Measurements from ENCODE around the gene RGS14. TPM values are rescaled to one million over a fixed set of nuclear protein-coding genes. Genes with fewer than 3 reads are reported as not detected.

Gene RGS14
- total RNA-seq, 1 experiment from 2014 or later: 9.4 TPM

DNA sequence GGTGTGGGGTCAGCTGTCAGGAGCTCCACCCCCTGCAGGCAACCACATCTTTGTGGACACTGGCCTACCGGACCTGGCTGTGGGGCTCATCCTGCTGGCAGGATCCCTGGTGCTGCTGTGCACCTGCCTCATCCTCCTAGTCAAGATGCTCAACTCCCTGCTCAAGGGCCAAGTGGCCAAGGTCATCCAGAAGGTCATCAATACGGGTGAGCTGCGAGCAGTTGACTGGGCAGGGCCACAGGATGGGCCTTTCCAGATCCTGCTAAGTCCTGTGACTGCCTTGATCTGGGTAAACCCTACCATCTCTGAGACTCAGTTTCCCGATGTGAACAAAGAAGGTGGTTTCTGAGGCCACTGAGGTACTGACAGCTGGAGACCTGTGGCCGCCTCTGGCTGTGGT is 36.3 kb downstream of the RGS14 start:
- Histone ChIP-seq H3K27me3 (ENCODE audit: insufficient read depth, low read length) (no peaks in the 10 kb centered on the region), H3K4me3 (replicated peaks in 1 of 2; ENCODE audit: low read depth in 1 of 2, low read length in 2 of 2) (no peak overlapping the region), H3K9me3 (ENCODE audit: control insufficient read depth in 1 of 2, insufficient read depth in 1 of 2, low read depth in 1 of 2, low read length in 2 of 2) (no peaks in the 10 kb centered on the region), H4K20me1 (ENCODE audit: insufficient read depth) (no peaks in the 10 kb centered on the region), H3K9me2 (ENCODE audit: insufficient read depth) (no peaks in the 10 kb centered on the region), H3K4me1 (ENCODE audit: control insufficient read depth in 1 of 2, insufficient read depth in 2 of 2, low read length in 2 of 2) (peaks cover 14 to 32% of the 10 kb centered on the region in 2 experiments), H3K9ac (ENCODE audit: low read length) (no peak overlapping the region), H2AFZ (ENCODE audit: low read depth, low read length, poor library complexity, severe bottlenecking) (no peak overlapping the region), H3K4me2 (ENCODE audit: low read length) (no peak overlapping the region), H3K36me3 (ENCODE audit: control insufficient read depth in 1 of 2, insufficient read depth in 2 of 2, low read length in 2 of 2) (no peaks in the 10 kb centered on the region), H3K27ac (ENCODE audit: low read depth, low read length) (no peak overlapping the region), H3K79me2 (ENCODE audit: insufficient read depth, low read length) (no peaks in the 10 kb centered on the region)
- ChIA-PET POLR2A (no interaction called here), CTCF (no interaction called here), RAD21 (ENCODE audit: low non-redundant PET in 1 of 2, low total read pairs in 2 of 2, uncharacterized antibody in 2 of 2, unreplicated experiment in 2 of 2) (no interaction called here)
- no TSS peak for BruUV-seq (replicated peaks)
- TF ChIP-seq SP1 (IDR thresholded peaks at IDR 0.05; ENCODE audit: low read depth) (no peak), SRF (IDR thresholded peaks at IDR 0.05; ENCODE audit: low read depth) (no peak), EZH2phosphoT487 (IDR thresholded peaks at IDR 0.05; ENCODE audit: borderline replicate concordance) (no peak), EZH2 (IDR thresholded peaks at IDR 0.05) (no peak), POLR2A (IDR thresholded peaks at IDR 0.05; ENCODE audit: borderline replicate concordance, extremely low read depth, insufficient read depth, insufficient read length) (no peak), POLR2AphosphoS5 (IDR thresholded peaks at IDR 0.05; ENCODE audit: low read depth, low read length) (no peak), YY1 (IDR thresholded peaks at IDR 0.05; ENCODE audit: extremely low read depth, insufficient replicate concordance, low read depth, low read length) (no peak), JUND (IDR thresholded peaks at IDR 0.05) (no peak)
- TF ChIP-seq, protein P1, sequence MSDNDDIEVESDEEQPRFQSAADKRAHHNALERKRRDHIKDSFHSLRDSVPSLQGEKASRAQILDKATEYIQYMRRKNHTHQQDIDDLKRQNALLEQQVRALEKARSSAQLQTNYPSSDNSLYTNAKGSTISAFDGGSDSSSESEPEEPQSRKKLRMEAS (IDR thresholded peaks at IDR 0.05): no peak
- no peak for DNase-seq (ENCODE audit: low read depth, low spot score)
- intact Hi-C loops (cut with micrococcal nuclease): no loop called here
- no peak for ATAC-seq

DNA sequence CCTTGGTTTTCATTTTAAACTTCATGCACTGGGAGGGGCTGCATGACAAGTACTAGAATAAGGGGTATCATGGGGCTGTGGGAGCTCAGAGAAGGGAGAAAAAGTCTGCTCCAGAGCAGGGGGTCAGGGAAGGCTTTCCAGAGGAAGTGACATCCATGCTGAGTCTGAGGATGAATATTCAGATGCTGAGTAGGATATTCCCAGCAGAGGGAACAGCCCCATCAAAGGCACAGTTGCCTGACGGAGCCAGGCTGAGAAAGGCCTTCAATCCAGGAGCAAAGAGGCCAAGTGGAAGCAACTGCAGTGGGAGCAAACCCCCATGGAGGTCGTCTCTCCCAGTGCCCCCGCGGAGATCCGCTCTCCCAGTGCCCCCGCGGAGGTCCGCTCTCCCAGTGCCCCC is 38.4 kb downstream of the RGS14 start:
- DNase-seq (ENCODE audit: low read depth, low spot score) (no peak), ATAC-seq (no peak)
- Histone ChIP-seq H3K36me3 (ENCODE audit: control insufficient read depth in 1 of 2, insufficient read depth in 2 of 2, low read length in 2 of 2) (no peaks in the 10 kb centered on the region), H3K9me2 (ENCODE audit: insufficient read depth) (no peaks in the 10 kb centered on the region), H3K4me2 (ENCODE audit: low read length) (no peak overlapping the region), H3K27me3 (ENCODE audit: insufficient read depth, low read length) (no peaks in the 10 kb centered on the region), H4K20me1 (ENCODE audit: insufficient read depth) (no peaks in the 10 kb centered on the region), H3K4me3 (replicated peaks in 1 of 2; ENCODE audit: low read depth in 1 of 2, low read length in 2 of 2) (no peak overlapping the region), H3K4me1 (ENCODE audit: control insufficient read depth in 1 of 2, insufficient read depth in 2 of 2, low read length in 2 of 2) (peaks cover 0 to 12% of the 10 kb centered on the region in 2 experiments; a peak in 1 of 4 replicates), H3K9me3 (ENCODE audit: control insufficient read depth in 1 of 2, insufficient read depth in 1 of 2, low read depth in 1 of 2, low read length in 2 of 2) (no peaks in the 10 kb centered on the region), H3K9ac (ENCODE audit: low read length) (no peak overlapping the region), H3K27ac (ENCODE audit: low read depth, low read length) (no peak overlapping the region), H2AFZ (ENCODE audit: low read depth, low read length, poor library complexity, severe bottlenecking) (no peak overlapping the region), H3K79me2 (ENCODE audit: insufficient read depth, low read length) (no peaks in the 10 kb centered on the region)
- ChIA-PET POLR2A (no interaction called here), RAD21 (ENCODE audit: low non-redundant PET in 1 of 2, low total read pairs in 2 of 2, uncharacterized antibody in 2 of 2, unreplicated experiment in 2 of 2) (no interaction called here), CTCF (no interaction called here)
- intact Hi-C loops (cut with micrococcal nuclease): no loop called here
- no TSS peak for BruUV-seq (replicated peaks)
- TF ChIP-seq, protein P2, sequence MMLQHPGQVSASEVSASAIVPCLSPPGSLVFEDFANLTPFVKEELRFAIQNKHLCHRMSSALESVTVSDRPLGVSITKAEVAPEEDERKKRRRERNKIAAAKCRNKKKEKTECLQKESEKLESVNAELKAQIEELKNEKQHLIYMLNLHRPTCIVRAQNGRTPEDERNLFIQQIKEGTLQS (IDR thresholded peaks at IDR 0.05): no peak
- TF ChIP-seq POLR2A (IDR thresholded peaks at IDR 0.05; ENCODE audit: borderline replicate concordance, extremely low read depth, insufficient read depth, insufficient read length) (no peak), FOSL1 (IDR thresholded peaks at IDR 0.05; ENCODE audit: low read depth) (no peak), POLR2AphosphoS5 (IDR thresholded peaks at IDR 0.05; ENCODE audit: low read depth, low read length) (no peak), SRF (IDR thresholded peaks at IDR 0.05; ENCODE audit: low read depth) (no peak), ZNF274 (IDR thresholded peaks at IDR 0.05; ENCODE audit: low read depth, low read length) (no peak), TCF7L2 (IDR thresholded peaks at IDR 0.05; ENCODE audit: borderline replicate concordance, extremely low read depth, insufficient read depth, insufficient read length) (no peak), YY1 (IDR thresholded peaks at IDR 0.05; ENCODE audit: extremely low read depth, insufficient replicate concordance, low read depth, low read length) (no peak), CBX3 (IDR thresholded peaks at IDR 0.05; ENCODE audit: low read depth) (no peak), JUND (IDR thresholded peaks at IDR 0.05) (no peak)
- TF ChIP-seq, protein P3, sequence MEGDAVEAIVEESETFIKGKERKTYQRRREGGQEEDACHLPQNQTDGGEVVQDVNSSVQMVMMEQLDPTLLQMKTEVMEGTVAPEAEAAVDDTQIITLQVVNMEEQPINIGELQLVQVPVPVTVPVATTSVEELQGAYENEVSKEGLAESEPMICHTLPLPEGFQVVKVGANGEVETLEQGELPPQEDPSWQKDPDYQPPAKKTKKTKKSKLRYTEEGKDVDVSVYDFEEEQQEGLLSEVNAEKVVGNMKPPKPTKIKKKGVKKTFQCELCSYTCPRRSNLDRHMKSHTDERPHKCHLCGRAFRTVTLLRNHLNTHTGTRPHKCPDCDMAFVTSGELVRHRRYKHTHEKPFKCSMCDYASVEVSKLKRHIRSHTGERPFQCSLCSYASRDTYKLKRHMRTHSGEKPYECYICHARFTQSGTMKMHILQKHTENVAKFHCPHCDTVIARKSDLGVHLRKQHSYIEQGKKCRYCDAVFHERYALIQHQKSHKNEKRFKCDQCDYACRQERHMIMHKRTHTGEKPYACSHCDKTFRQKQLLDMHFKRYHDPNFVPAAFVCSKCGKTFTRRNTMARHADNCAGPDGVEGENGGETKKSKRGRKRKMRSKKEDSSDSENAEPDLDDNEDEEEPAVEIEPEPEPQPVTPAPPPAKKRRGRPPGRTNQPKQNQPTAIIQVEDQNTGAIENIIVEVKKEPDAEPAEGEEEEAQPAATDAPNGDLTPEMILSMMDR (IDR thresholded peaks at IDR 0.05 in 2 of 3, conservative IDR thresholded peaks at IDR 0.05 in 1 of 3; ENCODE audit: borderline replicate concordance in 1 of 3, insufficient read depth in 1 of 3, low read depth in 2 of 3, low read length in 2 of 3): no peak

Data from HCT116 (cell line).